Stimulated activated memory B cell treated with anti-CD40 and anti-IgM and Interleukin-4, amounts not matched to agents 10 μg/mL and 1 μg/mL and 100 μg/mL, for 72 hours (primary cell): ENCODE results near the gene TMUB1.

Source experiments
- ATAC-seq: fragments of 150-1000 bp; cut with Tn5 transposase; 2 replicates; pipeline ENCODE4 v1.10.0; 2021
- H3K27ac Mint-ChIP-seq: one replicate; pipeline ENCODE4 v1.8.0; 2022; ENCODE audit warnings: mild to moderate bottlenecking, mixed read lengths
- H3K27me3 Mint-ChIP-seq: one replicate; pipeline ENCODE4 v1.8.0; 2022; ENCODE audit warnings: mixed read lengths
- H3K36me3 Mint-ChIP-seq: one replicate; pipeline ENCODE4 v1.8.0; 2022; ENCODE audit warnings: mixed read lengths
- H3K4me1 Mint-ChIP-seq: one replicate; pipeline ENCODE4 v1.8.0; 2022; ENCODE audit warnings: mixed read lengths
- H3K4me3 Mint-ChIP-seq: one replicate; pipeline ENCODE4 v1.8.0; 2022; ENCODE audit warnings: mild to moderate bottlenecking, moderate library complexity, mixed read lengths
- H3K9me3 Mint-ChIP-seq: one replicate; pipeline ENCODE4 v1.8.0; 2022; ENCODE audit warnings: mixed read lengths

Gene TMUB1

DNA sequence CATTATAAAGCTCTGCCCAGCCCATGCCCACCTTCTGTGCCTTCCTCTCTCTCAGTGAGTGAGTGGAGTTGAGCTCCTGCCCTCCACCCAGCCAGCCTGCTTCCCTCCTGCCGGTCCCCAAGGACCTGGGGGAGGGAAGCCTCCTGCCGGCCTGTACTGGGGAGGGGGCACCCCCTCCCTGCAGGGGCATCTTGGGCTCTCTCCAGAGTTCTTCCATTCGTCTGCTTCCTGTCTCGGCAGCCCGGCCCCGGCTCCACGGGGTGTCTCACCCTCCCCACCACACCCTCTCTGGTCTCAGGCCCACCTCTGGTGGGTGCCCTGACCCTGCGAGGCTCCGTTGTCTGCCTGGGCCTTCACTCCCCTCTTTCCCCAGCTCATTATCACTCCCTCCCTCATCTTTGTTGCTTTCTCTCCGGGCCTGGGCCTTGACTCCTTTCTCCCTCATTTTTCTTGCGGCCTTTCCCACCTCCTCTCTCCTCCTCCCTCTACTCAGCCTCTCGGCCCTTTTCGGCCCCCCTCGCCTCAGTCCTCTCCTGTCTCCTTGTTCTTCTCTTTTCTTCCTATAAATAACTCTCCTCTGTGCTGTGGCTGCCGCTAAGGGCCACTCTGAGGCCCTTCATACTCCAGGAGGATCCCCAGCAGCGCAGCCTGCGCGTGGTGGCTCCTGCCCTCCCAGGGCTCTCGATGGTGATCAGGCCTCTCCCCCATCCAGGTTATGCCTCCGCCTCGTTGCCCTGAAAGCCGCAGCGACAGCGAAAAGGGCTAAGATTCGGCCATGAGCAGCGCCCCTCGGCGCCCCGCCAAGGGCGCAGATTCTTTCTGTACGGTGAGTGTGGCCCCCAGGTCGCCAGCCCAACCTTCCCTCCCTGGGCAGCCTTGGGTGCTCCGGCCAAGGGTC is 21.8 kb downstream of the TMUB1 start:
- peaks cover 49% of the 10 kb centered on the region for H3K4me1 Mint-ChIP-seq
- no peaks in the 10 kb centered on the region for H3K27me3 Mint-ChIP-seq
- peak overlapping the region; percentile 88 for H3K4me3 Mint-ChIP-seq
- peaks cover 16% of the 10 kb centered on the region for H3K36me3 Mint-ChIP-seq
- ATAC-seq: no peak
- H3K9me3 Mint-ChIP-seq: no peaks in the 10 kb centered on the region
- H3K27ac Mint-ChIP-seq: peak overlapping the region; percentile 86

DNA sequence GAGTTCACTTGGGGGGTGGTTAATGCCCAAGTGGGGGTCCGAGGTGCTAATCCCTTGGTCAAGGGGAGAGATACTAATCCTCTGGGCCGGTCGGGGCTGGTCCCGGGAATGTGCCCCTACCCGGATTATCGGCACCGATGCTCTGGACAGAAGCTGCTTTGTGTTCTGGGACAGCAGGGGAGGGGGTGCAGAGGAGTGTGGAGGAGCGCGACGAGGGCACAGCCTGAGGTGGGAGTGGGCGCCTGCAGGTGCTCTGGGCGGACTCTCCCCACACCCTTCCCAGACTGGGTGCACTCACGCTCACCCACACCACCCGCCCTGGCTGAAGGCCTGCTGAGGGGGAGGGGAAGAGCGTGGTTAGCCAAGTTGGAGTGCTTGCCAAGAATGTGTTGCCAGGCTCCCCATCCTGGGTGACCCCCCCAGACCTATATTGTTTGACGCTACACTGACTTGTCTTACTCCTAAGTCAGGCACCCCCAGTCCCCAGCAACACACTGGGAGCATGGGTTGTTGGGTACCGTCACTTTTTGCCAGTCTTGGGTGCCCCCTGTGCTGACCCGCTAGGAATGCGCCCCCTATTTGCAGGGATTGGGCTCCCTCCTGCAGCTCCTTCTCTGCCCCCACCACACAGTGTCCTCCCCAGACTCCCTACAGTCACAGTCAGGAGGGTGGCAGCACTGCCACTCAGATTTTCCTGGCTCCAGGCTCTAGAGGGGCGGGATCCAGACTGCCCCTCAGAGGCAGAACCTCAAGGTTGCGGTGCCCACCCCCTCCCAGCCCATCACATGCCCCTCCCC is 22.7 kb downstream of the TMUB1 start:
- Mint-ChIP-seq H3K9me3 (no peaks in the 10 kb centered on the region), H3K27ac (peak overlapping the region; percentile 86), H3K4me1 (peaks cover 50% of the 10 kb centered on the region), H3K36me3 (peaks cover 17% of the 10 kb centered on the region), H3K4me3 (peak overlapping the region; percentile 88), H3K27me3 (no peaks in the 10 kb centered on the region)
- ATAC-seq: no peak

GRCh38 chr7:151060113-151060415 is 23.2 kb downstream of the TMUB1 start:
- H3K4me3 Mint-ChIP-seq: peak overlapping the region; percentile 88
- H3K27ac Mint-ChIP-seq: peak overlapping the region; percentile 86
- H3K36me3 Mint-ChIP-seq: peaks cover 14% of the 10 kb centered on the region
- peaks cover 46% of the 10 kb centered on the region for H3K4me1 Mint-ChIP-seq
- no peak for ATAC-seq
- no peaks in the 10 kb centered on the region for H3K27me3 Mint-ChIP-seq
- H3K9me3 Mint-ChIP-seq: no peaks in the 10 kb centered on the region

DNA sequence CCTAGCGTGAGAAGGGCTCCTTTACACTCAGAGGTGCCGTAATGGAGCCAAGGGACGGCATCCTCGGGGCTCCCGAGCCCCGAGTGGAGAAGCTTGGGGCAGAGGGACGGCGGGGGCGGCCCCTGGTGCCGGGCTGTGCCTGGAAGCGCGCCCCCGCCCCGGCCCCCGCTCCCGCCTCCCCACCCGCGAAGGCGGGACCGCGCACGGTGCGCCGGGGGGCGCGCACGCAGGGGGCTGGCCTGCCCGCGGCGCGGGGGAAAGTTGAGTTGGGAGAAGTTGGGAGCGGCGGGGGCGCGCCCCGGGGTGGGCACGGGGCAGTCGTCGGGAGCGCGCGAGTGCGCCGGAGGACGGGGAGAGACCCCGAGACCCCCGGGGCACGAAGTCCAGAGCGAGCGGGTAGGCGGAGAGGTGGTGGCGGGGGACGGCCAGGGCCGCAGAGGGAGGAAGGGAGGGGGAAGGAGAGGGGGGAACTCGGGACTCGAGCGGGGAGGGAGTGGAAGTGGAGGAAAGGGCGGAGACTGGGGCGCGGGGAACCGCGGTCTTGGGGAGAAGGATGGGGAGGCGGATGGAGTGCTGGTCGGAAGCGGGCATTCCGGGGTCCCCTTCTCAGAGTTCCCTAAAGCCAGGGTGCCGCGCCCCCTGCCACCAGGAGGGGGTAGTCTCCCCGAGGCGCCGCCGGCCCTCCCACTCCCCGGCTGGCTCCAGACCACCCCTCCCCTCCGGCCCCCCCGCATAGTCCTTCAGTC is 23.8 kb downstream of the TMUB1 start, which contains the start of gene SLC4A2:
TSS of gene SLC4A2 (plus strand) at position 223 of the 746 bp plus-strand sequence. CDS start 2,399 bp downstream, outside the sequence.
- no peaks in the 10 kb centered on the region for H3K27me3 Mint-ChIP-seq
- H3K36me3 Mint-ChIP-seq: peaks cover 19% of the 10 kb centered on the region
- peak; percentile 62 for ATAC-seq
- H3K27ac Mint-ChIP-seq: peak within 1 kb of the TSS; percentile 86
- no peaks in the 10 kb centered on the region for H3K9me3 Mint-ChIP-seq
- H3K4me1 Mint-ChIP-seq: peaks cover 46% of the 10 kb centered on the region
- peak within 1 kb of the TSS; percentile 88 for H3K4me3 Mint-ChIP-seq

DNA sequence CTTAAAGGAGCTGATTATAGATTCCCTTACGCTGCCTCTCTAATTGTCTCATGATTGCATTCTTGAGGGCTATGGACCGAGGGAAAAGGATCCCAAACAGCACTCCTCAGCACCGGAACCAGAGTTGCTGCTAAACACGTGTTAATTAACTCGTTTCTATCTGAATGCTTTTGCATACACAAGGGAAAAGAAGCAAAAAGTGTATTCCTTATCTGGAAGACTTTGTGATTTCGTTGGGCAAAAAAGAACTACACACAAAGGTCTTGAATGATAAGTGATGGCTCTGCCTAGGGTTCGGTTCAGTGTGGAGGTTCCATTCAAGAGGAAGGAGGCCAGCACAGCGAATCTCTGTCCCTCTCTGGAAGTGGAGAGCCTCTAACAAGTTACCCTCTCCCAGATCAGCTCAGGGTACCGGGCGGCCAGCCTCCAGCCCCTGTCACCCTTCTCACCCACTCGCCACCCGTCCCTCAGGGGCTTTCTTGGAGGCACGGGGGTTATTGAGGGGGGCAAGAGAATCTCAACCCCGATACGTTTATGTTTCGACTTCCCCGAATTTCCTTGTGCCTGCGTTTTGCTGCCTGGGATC is 24.4 kb downstream of the TMUB1 start:
- ATAC-seq: no peak
- Mint-ChIP-seq H3K4me3 (peak overlapping the region; percentile 88), H3K27ac (peak overlapping the region; percentile 86), H3K36me3 (peaks cover 20% of the 10 kb centered on the region), H3K9me3 (no peaks in the 10 kb centered on the region), H3K4me1 (peaks cover 46% of the 10 kb centered on the region), H3K27me3 (no peaks in the 10 kb centered on the region)

- Mint-ChIP-seq H3K9me3 (no peaks in the 10 kb centered on the region), H3K27ac (peak overlapping the region; percentile 86), H3K4me3 (peak overlapping the region; percentile 88), H3K4me1 (peaks cover 46% of the 10 kb centered on the region), H3K27me3 (no peaks in the 10 kb centered on the region), H3K36me3 (peaks cover 23% of the 10 kb centered on the region)
- ATAC-seq: peak; percentile 95
Observed at GRCh38 chr7:151057989-151058780, 25.1 kb downstream of the TMUB1 start.

GRCh38 chr7:151057506-151057988 is 25.7 kb downstream of the TMUB1 start, which contains the start of gene CDK5:
Gene CDK5, minus strand, starts transcription at chr7:151057897. Its CDS starts 49 bp downstream, at chr7:151057848.
- Mint-ChIP-seq H3K4me1 (peaks cover 46% of the 10 kb centered on the region), H3K27ac (peak within 1 kb of the TSS; percentile 86), H3K36me3 (peaks cover 28% of the 10 kb centered on the region), H3K27me3 (peaks cover 5% of the 10 kb centered on the region), H3K9me3 (no peaks in the 10 kb centered on the region), H3K4me3 (peak within 1 kb of the TSS; percentile 88)
- ATAC-seq: peak; percentile 0

GRCh38 chr7:151056666-151057505 is 26.4 kb downstream of the TMUB1 start:
- H3K4me1 Mint-ChIP-seq: peaks cover 45% of the 10 kb centered on the region
- peak overlapping the region; percentile 88 for H3K4me3 Mint-ChIP-seq
- peak overlapping the region; percentile 86 for H3K27ac Mint-ChIP-seq
- no peak for ATAC-seq
- peaks cover 11% of the 10 kb centered on the region for H3K27me3 Mint-ChIP-seq
- H3K36me3 Mint-ChIP-seq: peaks cover 31% of the 10 kb centered on the region
- no peaks in the 10 kb centered on the region for H3K9me3 Mint-ChIP-seq

GRCh38 chr7:151056283-151056665 is 27.0 kb downstream of the TMUB1 start:
- Mint-ChIP-seq H3K4me1 (peaks cover 44% of the 10 kb centered on the region), H3K27ac (no peak overlapping the region), H3K4me3 (peak overlapping the region; percentile 88), H3K36me3 (peaks cover 31% of the 10 kb centered on the region), H3K9me3 (no peaks in the 10 kb centered on the region), H3K27me3 (peaks cover 16% of the 10 kb centered on the region)
- ATAC-seq: no peak

DNA sequence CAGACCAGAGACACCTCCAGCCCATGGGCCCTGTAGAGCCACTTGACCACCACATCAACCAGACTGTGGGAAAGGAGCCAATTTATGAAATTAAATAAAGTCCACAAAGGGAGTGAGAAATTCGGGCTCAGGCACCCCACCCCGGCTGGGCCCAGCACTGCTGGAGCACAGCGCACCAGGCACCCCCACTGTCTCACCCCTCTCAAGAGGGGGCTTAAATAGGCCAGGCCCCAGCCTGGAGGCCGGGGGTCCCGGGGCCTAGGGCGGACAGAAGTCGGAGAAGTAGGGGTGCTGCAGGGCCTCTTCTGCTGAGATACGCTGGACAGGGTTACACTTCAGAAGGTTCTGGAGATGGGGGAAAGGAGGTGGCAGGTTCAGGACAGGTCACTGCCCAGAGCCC is 29.5 kb downstream of the TMUB1 start:
- H3K4me3 Mint-ChIP-seq: no peak overlapping the region
- peaks cover 27% of the 10 kb centered on the region for H3K27me3 Mint-ChIP-seq
- no peaks in the 10 kb centered on the region for H3K9me3 Mint-ChIP-seq
- ATAC-seq: no peak
- peaks cover 31% of the 10 kb centered on the region for H3K36me3 Mint-ChIP-seq
- H3K27ac Mint-ChIP-seq: no peak overlapping the region
- H3K4me1 Mint-ChIP-seq: peaks cover 25% of the 10 kb centered on the region

DNA sequence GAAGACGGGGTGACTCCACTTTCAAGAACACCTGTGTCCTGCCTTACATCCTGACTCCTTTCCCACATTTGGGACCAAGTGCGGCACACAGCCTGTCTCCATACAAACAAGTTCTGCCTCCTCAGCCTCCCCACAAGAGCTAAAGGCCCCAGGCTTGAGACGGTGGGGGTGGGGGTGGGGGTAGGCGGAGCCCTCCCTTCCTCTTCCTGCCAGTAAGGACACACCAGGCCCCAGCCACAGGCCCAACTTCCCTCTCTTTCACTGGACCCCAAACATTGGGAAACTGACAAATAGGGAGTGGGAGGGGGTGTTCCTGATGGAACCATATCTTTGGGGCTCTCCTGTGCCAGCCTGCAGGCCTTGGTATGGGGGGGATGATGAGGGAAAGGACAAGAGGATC is 30.2 kb downstream of the TMUB1 start:
- Mint-ChIP-seq H3K9me3 (no peaks in the 10 kb centered on the region), H3K4me1 (peaks cover 23% of the 10 kb centered on the region), H3K36me3 (peaks cover 31% of the 10 kb centered on the region), H3K4me3 (no peak overlapping the region), H3K27me3 (peaks cover 27% of the 10 kb centered on the region), H3K27ac (no peak overlapping the region)
- no peak for ATAC-seq

- H3K27me3 Mint-ChIP-seq: peaks cover 27% of the 10 kb centered on the region
- H3K36me3 Mint-ChIP-seq: peaks cover 31% of the 10 kb centered on the region
Observed at GRCh38 chr7:151051108-151051507, 32.2 kb downstream of the TMUB1 start.

DNA sequence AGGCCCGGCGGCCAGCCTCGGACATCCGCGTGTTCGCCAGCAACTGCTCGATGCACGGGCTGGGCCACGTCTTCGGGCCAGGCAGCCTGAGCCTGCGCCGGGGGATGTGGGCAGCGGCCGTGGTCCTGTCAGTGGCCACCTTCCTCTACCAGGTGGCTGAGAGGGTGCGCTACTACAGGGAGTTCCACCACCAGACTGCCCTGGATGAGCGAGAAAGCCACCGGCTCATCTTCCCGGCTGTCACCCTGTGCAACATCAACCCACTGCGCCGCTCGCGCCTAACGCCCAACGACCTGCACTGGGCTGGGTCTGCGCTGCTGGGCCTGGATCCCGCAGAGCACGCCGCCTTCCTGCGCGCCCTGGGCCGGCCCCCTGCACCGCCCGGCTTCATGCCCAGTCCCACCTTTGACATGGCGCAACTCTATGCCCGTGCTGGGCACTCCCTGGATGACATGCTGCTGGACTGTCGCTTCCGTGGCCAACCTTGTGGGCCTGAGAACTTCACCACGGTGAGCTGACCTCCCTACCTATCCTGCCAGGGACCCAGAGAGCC is 34.3 kb downstream of the TMUB1 start:
- no peak for ATAC-seq
- no peaks in the 10 kb centered on the region for H3K9me3 Mint-ChIP-seq
- H3K4me3 Mint-ChIP-seq: no peak overlapping the region
- peaks cover 10% of the 10 kb centered on the region for H3K4me1 Mint-ChIP-seq
- no peak overlapping the region for H3K27ac Mint-ChIP-seq
- H3K36me3 Mint-ChIP-seq: peaks cover 21% of the 10 kb centered on the region
- H3K27me3 Mint-ChIP-seq: peaks cover 27% of the 10 kb centered on the region

More at GRCh38 chr7:151051108-151051507, 32.2 kb downstream of the TMUB1 start:
- Mint-ChIP-seq H3K9me3 (no peaks in the 10 kb centered on the region), H3K27ac (no peak overlapping the region), H3K4me3 (no peak overlapping the region), H3K4me1 (peaks cover 10% of the 10 kb centered on the region)
- ATAC-seq: peak; percentile 14
